ENCODE results near the gene DPP3.

GRCh38 chr11:66443602-66444001 lies 36.6 kb upstream of the DPP3 start:
- TF ChIP-seq POLR2A (IDR thresholded peaks at IDR 0.05) = no peak
- no peak for TF ChIP-seq CTCF (IDR thresholded peaks at IDR 0.05)
- no peak for TF ChIP-seq EP300 (IDR thresholded peaks at IDR 0.05)
- TF ChIP-seq POLR2AphosphoS5 (IDR thresholded peaks at IDR 0.05) = no peak

All from gastroesophageal sphincter (tissue), 3 donors.